CD8-positive, alpha-beta memory T cell (primary cell): Measurements from ENCODE around the gene MCEE. TPM values are rescaled to one million over a fixed set of nuclear protein-coding genes. Genes with fewer than 3 reads are reported as not detected.
"Not testable (repeated sequence)": the region's sequence is repeated elsewhere in the genome, so short reads cannot be mapped to it uniquely, and the experiment has no call there.

ENCODE experiments used
- CTCF ChIA-PET: fragments of 350-600 bp; sonication (Branson Sonifier 250); formaldehyde crosslinking; loops from one replicate; lab custom pipeline; 2021; ENCODE audit warnings: antibody characterized with exemption; lab: Charles Lee
- POLR2A ChIA-PET: fragments of 350-600 bp; sonication (Branson Sonifier 250); formaldehyde crosslinking; loops from one replicate; lab custom pipeline; 2021; ENCODE audit warnings: antibody characterized with exemption; lab: Charles Lee
- DNase-seq, 5 donors: peaks; one replicate each; pipeline versions ENCODE4 v3.0.0 to v3.0.0-alpha.2; 2020 to 2022; ENCODE audit warnings: mixed read lengths in 1 of 5
- H3K27ac ChIP-seq: one replicate; pipeline ENCODE4 v1.7.0; 2013; ENCODE audit warnings: low read depth, mild to moderate bottlenecking, low read length, moderate library complexity
- H3K27me3 ChIP-seq: 2 replicates; pipeline ENCODE4 v1.7.0; 2013; ENCODE audit warnings: low read length, mild to moderate bottlenecking; ENCODE audit not compliant: insufficient read depth, poor library complexity, severe bottlenecking
- H3K36me3 ChIP-seq: 2 replicates; pipeline ENCODE4 v1.7.0; 2013; ENCODE audit warnings: mild to moderate bottlenecking, low read length, moderate library complexity; ENCODE audit not compliant: insufficient read depth
- H3K4me1 ChIP-seq: 2 replicates; pipeline ENCODE4 v1.7.0; 2013; ENCODE audit warnings: mild to moderate bottlenecking, low read length, moderate library complexity; ENCODE audit not compliant: insufficient read depth
- H3K4me3 ChIP-seq: 2 replicates; pipeline ENCODE4 v1.7.0; 2013; ENCODE audit warnings: mild to moderate bottlenecking, low read length
- H3K9me3 ChIP-seq: 2 replicates; pipeline ENCODE4 v1.7.0; 2013; ENCODE audit warnings: mild to moderate bottlenecking, low read length
- H3K27ac Mint-ChIP-seq, 8 donors: one replicate each; pipeline ENCODE4 v1.8.0; 2020 to 2021; ENCODE audit warnings: mixed read lengths in 8 of 8, mild to moderate bottlenecking in 6 of 8, inconsistent platforms in 3 of 8, moderate library complexity in 3 of 8
- H3K27me3 Mint-ChIP-seq, 2 donors: one replicate each; pipeline ENCODE4 v1.8.0; 2020 to 2021; ENCODE audit warnings: mixed read lengths in 2 of 2, mild to moderate bottlenecking in 1 of 2, moderate library complexity in 1 of 2
- H3K36me3 Mint-ChIP-seq, 3 donors: one replicate each; pipeline ENCODE4 v1.8.0; 2020 to 2021; ENCODE audit warnings: mixed read lengths in 3 of 3, inconsistent platforms in 1 of 3, mild to moderate bottlenecking in 1 of 3
- H3K4me1 Mint-ChIP-seq, 3 donors: one replicate each; pipeline ENCODE4 v1.8.0; 2020 to 2021; ENCODE audit warnings: mixed read lengths in 3 of 3, inconsistent platforms in 1 of 3, mild to moderate bottlenecking in 1 of 3
- H3K4me3 Mint-ChIP-seq, 7 donors: one replicate each; pipeline ENCODE4 v1.8.0; 2020 to 2021; ENCODE audit warnings: mixed read lengths in 7 of 7, mild to moderate bottlenecking in 6 of 7, moderate library complexity in 4 of 7, inconsistent platforms in 2 of 7
- H3K9me3 Mint-ChIP-seq, 5 donors: one replicate each; pipeline ENCODE4 v1.8.0; 2020 to 2022; ENCODE audit warnings: mixed read lengths in 5 of 5, mild to moderate bottlenecking in 3 of 5, moderate library complexity in 2 of 5, inconsistent platforms in 1 of 5
- polyA plus RNA-seq: library from polyadenylated mRNA; unstranded; fragments of 300-500 nt; fragmentation: Illumina TruSeq; gene quantifications from one replicate; pipeline ENCODE4 v1.2.3, GENCODE V29; 2021
- total RNA-seq, 2 experiments: library from RNA; stranded (reverse); gene quantifications; one replicate each; pipeline ENCODE4 v1.2.3, GENCODE V29; 2021

Gene MCEE
- total and polyA plus RNA-seq, 3 experiments from 2014 or later = 12.3 to 21.8 (median 13.5) TPM

DNA sequence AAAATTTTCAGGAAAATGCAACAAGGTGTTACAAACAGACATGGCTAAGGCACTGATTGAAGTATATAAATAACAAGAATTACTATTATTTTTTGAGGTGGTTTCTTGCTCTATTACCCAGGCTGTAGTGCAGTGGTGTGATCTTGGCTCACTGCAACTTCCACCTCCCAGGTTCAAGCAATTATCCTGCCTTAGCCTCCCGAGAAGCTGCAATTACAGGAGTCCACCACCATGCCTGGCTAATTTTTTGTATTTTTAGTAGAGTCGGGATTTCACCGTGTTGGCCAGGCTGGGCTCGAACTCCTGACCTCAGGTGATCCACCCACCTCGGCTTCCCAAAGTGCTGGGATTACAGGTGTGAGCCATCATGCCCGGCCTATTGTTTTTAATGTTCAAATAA lies 23.6 kb downstream of the MCEE start:
- POLR2A ChIA-PET, H3K36me3 ChIP-seq, H3K27ac Mint-ChIP-seq, H3K27ac ChIP-seq, CTCF ChIA-PET, H3K27me3 ChIP-seq, H3K4me3 ChIP-seq, H3K4me1 Mint-ChIP-seq, H3K4me3 Mint-ChIP-seq, H3K9me3 ChIP-seq, H3K9me3 Mint-ChIP-seq, H3K4me1 ChIP-seq, DNase-seq, H3K27me3 Mint-ChIP-seq: not testable (repeated sequence)
- peaks cover 0 to 24% (median 8%) of the 10 kb centered on the region in 3 donors for H3K36me3 Mint-ChIP-seq

DNA sequence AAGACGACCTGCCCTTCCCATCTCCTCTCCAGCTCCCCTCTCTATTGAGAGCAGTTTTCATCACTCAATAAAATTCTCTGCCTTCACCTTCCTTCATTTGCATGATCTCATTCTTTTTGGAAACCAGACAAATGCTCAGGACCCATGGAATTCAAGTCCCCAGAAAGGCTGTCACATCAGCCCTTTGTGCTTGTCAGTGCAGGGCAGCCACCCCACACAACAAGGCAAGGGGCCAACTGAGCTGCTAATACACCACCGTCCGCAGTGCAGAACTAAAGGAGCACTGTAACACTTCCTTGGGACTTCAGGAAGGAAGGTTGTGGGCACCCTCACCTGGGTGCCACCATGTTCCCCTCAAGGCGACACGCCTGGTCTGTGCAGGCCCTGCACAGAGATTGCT lies 26.2 kb downstream of the MCEE start:
- ChIA-PET CTCF (no interaction called here), POLR2A (no interaction called here)
- no peak overlapping the region for H3K4me3 Mint-ChIP-seq
- H3K36me3 ChIP-seq = no peaks in the 10 kb centered on the region
- no peaks in the 10 kb centered on the region for H3K4me1 ChIP-seq
- no peaks in the 10 kb centered on the region for H3K4me1 Mint-ChIP-seq
- H3K27ac Mint-ChIP-seq = peak overlapping the region in 1 of 8 donors; percentile 38
- H3K36me3 Mint-ChIP-seq = peaks cover 0 to 6% (median 1%) of the 10 kb centered on the region in 3 donors
- no peaks in the 10 kb centered on the region for H3K9me3 Mint-ChIP-seq
- H3K9me3 ChIP-seq = no peaks in the 10 kb centered on the region
- H3K27me3 Mint-ChIP-seq = peaks cover 3 to 13% of the 10 kb centered on the region in 2 donors
- DNase-seq = no peak
- H3K27ac ChIP-seq = no peak overlapping the region
- no peak overlapping the region for H3K4me3 ChIP-seq
- H3K27me3 ChIP-seq = no peaks in the 10 kb centered on the region

DNA sequence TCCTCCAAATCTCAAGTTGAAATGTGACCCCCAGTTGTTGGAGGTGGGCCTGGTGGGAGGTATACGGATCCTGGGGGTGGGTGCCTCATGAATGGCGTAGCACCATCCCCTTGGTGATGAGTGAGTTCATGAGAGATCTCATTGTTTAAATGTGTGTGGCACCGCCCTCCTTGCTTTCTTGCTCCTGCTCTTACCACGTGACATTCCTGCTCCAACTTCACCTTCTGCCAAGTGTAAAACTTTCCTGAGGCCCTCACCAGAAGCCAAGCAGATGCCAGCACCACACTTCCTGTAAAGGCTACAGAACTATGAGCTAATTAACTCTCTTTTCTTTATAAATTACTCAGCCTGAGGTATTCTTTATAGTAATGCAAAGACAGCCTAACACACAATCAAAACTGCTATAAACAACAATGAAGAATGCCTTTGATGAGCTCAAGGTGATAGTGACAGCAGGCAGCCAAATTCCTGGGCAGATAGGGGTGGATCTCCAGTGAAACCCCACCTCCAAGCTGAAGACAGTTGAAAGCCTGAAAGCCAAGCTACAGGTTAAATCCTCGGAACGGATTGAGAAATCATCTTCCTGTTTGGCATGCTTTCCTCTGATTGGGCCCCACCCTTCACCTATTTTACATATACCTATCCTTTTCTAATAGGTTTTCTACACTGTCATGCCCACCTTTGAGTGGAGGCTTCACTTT lies 26.9 kb downstream of the MCEE start:
- H3K4me1 ChIP-seq = no peaks in the 10 kb centered on the region
- CTCF ChIA-PET = no interaction called here
- no peak overlapping the region for H3K27ac Mint-ChIP-seq
- DNase-seq = no peak
- H3K27me3 ChIP-seq = no peaks in the 10 kb centered on the region
- H3K4me3 ChIP-seq = no peak overlapping the region
- H3K36me3 Mint-ChIP-seq = peaks cover 0 to under 1% (median 0%) of the 10 kb centered on the region in 3 donors
- H3K27ac ChIP-seq = no peak overlapping the region
- peaks cover 3 to 13% of the 10 kb centered on the region in 2 donors for H3K27me3 Mint-ChIP-seq
- H3K4me1 Mint-ChIP-seq = no peaks in the 10 kb centered on the region
- no peaks in the 10 kb centered on the region for H3K9me3 Mint-ChIP-seq
- H3K36me3 ChIP-seq = no peaks in the 10 kb centered on the region
- H3K4me3 Mint-ChIP-seq = no peak overlapping the region
- no peaks in the 10 kb centered on the region for H3K9me3 ChIP-seq
- POLR2A ChIA-PET = no interaction called here

DNA sequence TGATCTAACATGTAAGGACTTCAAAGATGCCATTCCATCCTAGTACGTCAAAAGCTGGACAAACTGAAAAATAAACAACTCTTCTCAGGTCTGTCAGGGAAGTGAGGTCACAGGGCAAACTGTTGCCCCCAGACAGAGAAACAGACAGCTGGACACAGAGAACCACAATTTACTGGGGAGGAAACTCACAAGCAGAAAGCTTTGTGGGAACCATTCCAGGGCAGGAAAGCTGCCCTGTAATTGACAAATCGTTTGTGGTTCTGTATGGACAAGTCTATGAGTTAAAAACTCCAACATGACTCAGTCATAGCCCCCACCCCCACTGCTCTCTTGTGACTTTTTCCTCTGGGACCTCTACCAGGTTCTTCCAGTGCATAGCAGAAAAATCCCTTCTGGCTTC lies 28.4 kb downstream of the MCEE start:
- no peak overlapping the region for H3K4me3 ChIP-seq
- POLR2A ChIA-PET = no interaction called here
- no peaks in the 10 kb centered on the region for H3K9me3 ChIP-seq

DNA sequence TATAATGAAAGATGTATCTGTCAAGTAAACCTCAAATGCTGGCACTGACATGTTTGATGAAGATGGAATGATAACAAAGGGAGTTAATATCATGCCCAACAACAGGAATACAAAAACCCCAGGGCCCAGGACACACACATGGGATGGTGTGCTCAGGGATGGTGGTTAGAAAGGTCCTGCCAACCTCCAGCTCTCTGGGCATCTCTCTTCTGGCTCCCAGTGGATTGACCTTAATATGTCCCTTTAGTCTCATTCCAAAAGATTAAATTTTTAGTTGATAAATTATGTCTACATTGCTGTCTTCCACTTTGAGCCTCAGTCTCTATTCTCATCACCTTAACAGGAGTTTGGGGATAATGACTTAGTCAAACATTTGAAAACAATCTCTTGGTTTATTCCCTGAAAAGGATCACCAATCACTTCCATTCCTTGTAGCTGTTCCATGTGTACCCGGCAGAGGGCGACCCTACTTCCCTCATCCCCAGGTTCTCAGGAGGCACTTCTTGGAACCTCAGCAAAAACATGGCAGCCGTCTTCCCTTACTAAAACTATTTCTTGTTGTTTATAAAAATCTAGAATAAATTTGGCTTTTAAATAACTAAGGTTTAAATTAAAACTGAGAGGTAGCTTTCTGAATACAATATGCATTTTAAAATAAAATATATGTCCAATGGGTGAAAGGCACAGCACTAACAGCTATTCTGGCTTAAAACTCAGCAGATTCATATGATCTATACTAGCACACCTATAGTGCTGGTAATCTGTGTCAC lies 29.6 kb downstream of the MCEE start:
- ChIA-PET CTCF (interaction anchor here (0.8 to 1.4 kb wide), 13 partner anchors 10 to 230 kb away, joined by 3 to 5 read pairs (median 3); no protein-coding TSS in a partner anchor), POLR2A (interaction anchor here (1.0 kb wide), 1 partner anchor 30 kb away, joined by 3 read pairs; the partner anchor contains the start of genes MCEE and MPHOSPH10)
- no peak overlapping the region for H3K4me3 ChIP-seq
- Mint-ChIP-seq H3K27me3 (peaks cover 8 to 19% of the 10 kb centered on the region in 2 donors), H3K36me3 (no peaks in the 10 kb centered on the region), H3K4me3 (no peak overlapping the region), H3K9me3 (no peaks in the 10 kb centered on the region), H3K27ac (no peak overlapping the region), H3K4me1 (no peaks in the 10 kb centered on the region)
- H3K9me3 ChIP-seq = no peaks in the 10 kb centered on the region
- DNase-seq = peak; percentile 10 to 60 (median 13)
- H3K36me3 ChIP-seq = no peaks in the 10 kb centered on the region
- H3K27me3 ChIP-seq = no peaks in the 10 kb centered on the region
- H3K27ac ChIP-seq = no peak overlapping the region
- H3K4me1 ChIP-seq = no peaks in the 10 kb centered on the region

More for the DNA sequence above, 28.4 kb downstream of the MCEE start:
- H3K4me1 Mint-ChIP-seq = no peaks in the 10 kb centered on the region
- H3K9me3 Mint-ChIP-seq = no peaks in the 10 kb centered on the region
- H3K4me3 Mint-ChIP-seq = no peak overlapping the region
- no peak overlapping the region for H3K27ac Mint-ChIP-seq
- no peak overlapping the region for H3K27ac ChIP-seq
- CTCF ChIA-PET = interaction anchor here (1.2 to 1.4 kb wide), 3 partner anchors 9 to 53 kb away, joined by 3 to 5 read pairs (median 3); no protein-coding TSS in a partner anchor
- H3K36me3 Mint-ChIP-seq = no peaks in the 10 kb centered on the region
- H3K36me3 ChIP-seq = no peaks in the 10 kb centered on the region
- H3K4me1 ChIP-seq = no peaks in the 10 kb centered on the region
- peaks cover 5 to 18% of the 10 kb centered on the region in 2 donors for H3K27me3 Mint-ChIP-seq
- H3K27me3 ChIP-seq = no peaks in the 10 kb centered on the region
- DNase-seq = no peak

DNA sequence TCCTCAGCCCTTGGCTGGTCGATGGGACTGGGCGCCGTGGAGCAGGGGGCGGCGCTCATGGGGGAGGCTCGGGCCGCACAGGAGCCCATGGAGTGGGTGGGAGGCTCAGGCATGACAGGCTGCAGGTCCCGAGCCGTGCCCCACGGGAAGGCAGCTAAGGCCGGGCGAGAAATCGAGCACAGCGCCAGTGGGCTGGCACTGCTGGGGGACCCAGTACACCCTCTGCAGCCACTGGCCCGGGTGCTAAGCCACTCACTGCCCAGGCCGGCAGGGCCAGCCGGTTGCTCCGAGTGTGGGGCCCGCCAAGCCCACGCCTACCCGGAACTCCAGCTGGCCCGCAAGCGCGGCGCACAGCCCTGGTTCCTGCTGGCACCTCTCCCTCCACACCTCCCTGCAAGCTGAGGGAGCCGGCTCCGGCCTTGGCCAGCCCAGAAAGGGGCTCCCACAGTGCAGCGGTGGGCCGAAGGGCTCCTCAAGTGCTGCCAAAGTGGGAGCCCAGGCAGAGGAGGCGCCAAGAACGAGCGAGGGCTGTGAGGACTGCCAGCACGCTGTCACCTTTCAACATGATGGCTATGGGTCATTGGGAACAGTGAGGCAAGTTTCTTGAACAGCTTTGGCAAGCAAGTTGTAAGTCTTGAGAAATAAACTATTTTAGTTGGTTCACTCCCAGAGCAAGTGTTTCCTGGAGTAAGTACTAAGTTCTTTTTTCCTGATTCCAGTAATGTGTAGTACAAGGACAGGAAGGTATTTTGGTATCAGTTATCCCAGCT lies 37.4 kb downstream of the MCEE start:
- H3K9me3 ChIP-seq, H3K36me3 ChIP-seq, H3K4me3 Mint-ChIP-seq, DNase-seq, H3K27ac ChIP-seq, H3K4me1 Mint-ChIP-seq, H3K27me3 ChIP-seq, H3K4me3 ChIP-seq, POLR2A ChIA-PET, H3K9me3 Mint-ChIP-seq, H3K4me1 ChIP-seq, H3K36me3 Mint-ChIP-seq, CTCF ChIA-PET, H3K27ac Mint-ChIP-seq: not testable (repeated sequence)
- peaks cover 9 to 33% of the 10 kb centered on the region in 2 donors for H3K27me3 Mint-ChIP-seq

DNA sequence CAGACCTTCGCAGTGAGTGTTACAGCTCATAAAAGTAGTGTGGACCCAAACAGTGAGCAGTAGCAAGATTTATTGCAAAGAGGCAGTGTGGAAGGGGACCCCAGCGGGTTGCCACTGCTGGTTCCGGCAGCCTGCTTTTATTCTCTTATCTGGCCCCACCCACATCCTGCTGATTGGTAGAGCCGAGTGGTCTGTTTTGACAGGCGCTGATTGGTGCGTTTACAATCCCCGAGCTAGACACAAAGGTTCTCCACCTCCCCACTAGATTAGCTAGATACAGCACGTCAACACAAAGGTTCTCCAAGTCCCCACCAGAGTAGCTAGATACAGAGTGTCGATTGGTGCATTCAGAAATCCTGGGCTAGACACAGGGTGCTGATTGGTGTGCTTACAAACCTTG lies 38.2 kb downstream of the MCEE start:
- H3K27me3 ChIP-seq, H3K9me3 Mint-ChIP-seq, H3K4me1 Mint-ChIP-seq, H3K4me3 ChIP-seq, H3K36me3 ChIP-seq, H3K27ac ChIP-seq, H3K9me3 ChIP-seq, POLR2A ChIA-PET, H3K36me3 Mint-ChIP-seq, H3K4me3 Mint-ChIP-seq, H3K4me1 ChIP-seq, DNase-seq, CTCF ChIA-PET: not testable (repeated sequence)
- peak overlapping the region in 1 of 8 donors; percentile 33 for H3K27ac Mint-ChIP-seq
- H3K27me3 Mint-ChIP-seq = peaks cover 10 to 38% of the 10 kb centered on the region in 2 donors

DNA sequence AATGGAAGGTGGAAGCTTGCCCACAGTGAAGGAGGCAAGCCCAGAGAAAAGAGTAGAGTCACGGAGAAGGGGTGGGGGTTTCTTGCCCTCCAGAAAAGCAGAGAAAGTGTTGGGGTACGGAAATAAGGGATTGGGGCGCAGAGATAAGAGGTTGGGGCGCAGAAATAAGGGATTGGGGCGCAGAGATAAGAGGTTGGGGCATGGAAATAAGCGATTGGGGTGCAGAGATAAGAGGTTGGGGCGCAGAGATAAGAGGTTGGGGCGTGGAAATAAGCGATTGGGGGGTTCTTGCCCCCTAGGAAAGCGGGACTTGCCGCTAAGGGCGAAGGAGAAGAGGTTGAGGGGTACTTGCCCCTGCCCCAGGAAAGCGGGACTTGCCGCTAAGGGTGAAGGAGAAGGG lies 40.6 kb downstream of the MCEE start:
- H3K27ac Mint-ChIP-seq, DNase-seq, H3K36me3 Mint-ChIP-seq, H3K4me3 ChIP-seq, H3K9me3 Mint-ChIP-seq, H3K36me3 ChIP-seq, H3K4me3 Mint-ChIP-seq, H3K9me3 ChIP-seq, POLR2A ChIA-PET, H3K27me3 ChIP-seq, H3K4me1 Mint-ChIP-seq, H3K27ac ChIP-seq, CTCF ChIA-PET, H3K4me1 ChIP-seq: not testable (repeated sequence)
- H3K27me3 Mint-ChIP-seq = peaks cover 14 to 52% of the 10 kb centered on the region in 2 donors
